CMK (cell line): Measurements from ENCODE around the gene DCAF4.
A peak's percentile ranks its signal among the peaks of the same experiment; 100 is the strongest.

Experiments used
- DNase-seq: peaks from one replicate; pipeline ENCODE4 v3.0.0-alpha.2; 2010; ENCODE audit warnings: low read depth

DCAF4 gene, protein sequence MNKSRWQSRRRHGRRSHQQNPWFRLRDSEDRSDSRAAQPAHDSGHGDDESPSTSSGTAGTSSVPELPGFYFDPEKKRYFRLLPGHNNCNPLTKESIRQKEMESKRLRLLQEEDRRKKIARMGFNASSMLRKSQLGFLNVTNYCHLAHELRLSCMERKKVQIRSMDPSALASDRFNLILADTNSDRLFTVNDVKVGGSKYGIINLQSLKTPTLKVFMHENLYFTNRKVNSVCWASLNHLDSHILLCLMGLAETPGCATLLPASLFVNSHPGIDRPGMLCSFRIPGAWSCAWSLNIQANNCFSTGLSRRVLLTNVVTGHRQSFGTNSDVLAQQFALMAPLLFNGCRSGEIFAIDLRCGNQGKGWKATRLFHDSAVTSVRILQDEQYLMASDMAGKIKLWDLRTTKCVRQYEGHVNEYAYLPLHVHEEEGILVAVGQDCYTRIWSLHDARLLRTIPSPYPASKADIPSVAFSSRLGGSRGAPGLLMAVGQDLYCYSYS

DNA sequence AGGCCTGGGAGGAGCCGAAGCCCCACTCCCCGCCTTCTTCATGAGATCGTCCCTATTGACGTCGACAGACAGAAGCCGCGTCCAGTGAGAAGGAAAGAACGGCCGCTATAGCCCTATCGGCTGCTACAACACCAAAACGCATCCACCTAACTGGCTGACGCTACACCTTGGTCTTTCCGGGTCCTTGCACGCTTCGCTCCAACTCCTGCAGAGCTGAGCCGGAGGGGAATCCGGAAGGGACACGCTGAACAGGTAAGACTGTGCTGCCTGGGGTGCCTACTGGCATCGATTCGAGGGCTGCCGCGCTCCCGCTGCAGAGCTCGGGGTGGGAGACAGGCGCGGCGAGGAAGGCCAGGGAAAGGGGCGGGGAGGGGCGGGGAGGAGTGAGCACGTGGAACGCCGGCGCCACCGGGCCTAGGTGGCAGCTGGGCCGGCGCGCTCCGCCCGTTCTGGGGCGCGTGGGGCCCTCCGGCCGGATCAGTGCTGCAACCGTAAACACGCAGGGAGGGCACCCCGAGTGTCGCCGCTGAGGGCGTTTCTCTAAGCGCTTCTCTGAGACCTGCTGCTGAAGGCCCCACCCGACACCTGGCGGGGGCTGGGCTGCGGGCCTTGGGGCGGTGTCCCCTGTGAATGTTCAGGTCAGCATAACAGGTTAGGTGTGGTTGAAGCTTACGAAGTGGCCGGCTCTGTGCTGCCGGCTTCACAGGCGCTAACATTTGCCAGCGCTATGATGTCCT, at the start of gene DCAF4:
DCAF4 (plus strand) TSS at position 173 of the 737 bp plus-strand sequence. CDS start 11,515 bp downstream, outside the sequence.
- DNase-seq = peak; percentile 91

DNA sequence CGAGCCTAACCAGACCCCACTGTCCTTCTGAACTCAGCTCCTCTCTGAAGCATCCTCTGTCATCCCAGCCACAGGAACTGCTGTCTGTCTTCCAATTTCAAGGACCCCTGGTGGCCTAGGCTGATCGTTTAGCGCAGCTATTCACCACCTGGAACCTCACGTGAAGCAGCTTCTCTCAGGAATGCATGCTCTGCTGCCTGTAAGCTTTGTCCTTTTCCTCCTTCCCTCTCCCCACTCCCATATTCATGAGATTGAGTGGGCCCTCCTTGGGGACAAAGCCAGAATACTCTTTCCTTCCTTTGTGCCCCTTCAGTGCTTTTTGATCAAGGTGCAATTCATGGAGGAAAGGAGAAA, 49.6 kb upstream of the DCAF4 start:
- DNase-seq = no peak

DNA sequence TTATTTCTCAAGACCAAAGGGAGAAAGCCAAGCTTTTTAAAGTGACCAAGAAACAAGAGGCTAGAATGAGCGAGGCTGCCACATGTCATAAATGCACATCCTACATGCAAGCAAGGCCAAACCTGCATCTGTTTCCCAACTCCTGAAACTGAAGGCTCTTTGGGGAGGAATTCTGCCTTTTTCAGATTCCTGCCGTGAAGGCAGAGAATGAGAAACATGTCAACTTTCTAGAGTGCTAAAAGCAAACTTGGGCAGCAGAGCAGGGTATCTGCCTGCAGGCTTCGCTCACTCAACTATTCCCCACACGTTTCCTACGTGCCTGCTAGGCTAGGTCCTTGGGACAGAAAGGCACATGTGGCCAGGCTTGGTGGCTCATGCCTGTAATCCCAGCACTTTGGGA, 47.5 kb upstream of the DCAF4 start:
- no peak for DNase-seq

DNA sequence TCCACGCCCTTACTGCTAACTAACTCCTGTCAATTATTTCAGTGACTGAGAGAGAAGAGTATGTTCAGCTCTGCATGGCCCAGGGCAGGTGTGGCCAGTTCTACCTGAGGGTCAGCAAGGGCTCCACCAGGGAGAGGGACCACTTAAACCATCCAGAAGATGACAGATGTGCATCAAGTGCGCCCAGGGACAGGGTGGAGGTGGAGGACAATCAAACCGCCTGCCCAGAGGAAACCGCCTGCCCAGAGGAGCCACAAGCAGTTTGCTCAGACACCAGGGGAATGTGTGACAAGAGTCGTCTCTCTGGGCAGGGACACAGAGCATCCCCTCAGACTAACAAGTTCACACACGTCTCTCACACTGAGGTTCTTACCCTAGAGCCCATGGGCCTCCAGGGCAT, 46.8 kb upstream of the DCAF4 start:
- no peak for DNase-seq

DNA sequence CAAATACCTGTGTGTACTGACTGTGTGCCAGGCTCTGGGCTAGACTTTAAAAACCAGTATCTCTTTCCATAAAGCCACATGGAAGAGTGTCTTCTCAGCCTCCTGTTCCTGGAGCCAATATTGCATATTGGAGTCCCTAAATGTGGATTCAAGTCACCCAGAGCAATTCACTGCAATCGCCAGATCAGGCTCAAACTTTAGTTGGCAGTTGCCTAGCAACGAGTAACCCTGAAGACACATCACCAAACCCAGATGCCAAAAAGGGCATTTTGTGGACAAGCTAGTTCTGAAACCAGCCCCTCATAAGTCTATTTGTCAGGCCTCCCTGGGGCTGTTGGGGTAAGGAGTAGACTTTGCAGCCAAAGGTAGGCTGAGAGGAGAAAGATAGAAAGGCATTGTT, 46.1 kb upstream of the DCAF4 start:
- no peak for DNase-seq

DNA sequence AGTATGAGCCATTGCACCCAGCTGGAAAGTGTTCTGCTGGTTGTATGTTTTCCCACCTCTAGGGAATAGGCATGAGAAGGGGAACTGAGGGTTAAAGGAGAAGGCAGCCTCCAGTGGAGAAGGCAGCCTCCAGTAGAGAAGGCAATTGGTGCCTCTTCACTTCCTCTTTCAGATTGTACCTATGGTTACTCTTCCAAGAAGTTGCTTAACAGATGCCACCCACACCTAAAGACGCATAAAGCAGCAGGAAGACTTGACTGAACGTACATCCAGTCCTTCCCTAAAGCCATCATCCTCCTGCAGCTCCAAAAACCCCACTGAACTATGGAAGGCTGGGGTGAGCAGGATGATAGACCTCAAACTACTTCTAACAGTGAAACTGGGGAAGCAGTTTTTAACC, 45.4 kb upstream of the DCAF4 start:
- no peak for DNase-seq

DNA sequence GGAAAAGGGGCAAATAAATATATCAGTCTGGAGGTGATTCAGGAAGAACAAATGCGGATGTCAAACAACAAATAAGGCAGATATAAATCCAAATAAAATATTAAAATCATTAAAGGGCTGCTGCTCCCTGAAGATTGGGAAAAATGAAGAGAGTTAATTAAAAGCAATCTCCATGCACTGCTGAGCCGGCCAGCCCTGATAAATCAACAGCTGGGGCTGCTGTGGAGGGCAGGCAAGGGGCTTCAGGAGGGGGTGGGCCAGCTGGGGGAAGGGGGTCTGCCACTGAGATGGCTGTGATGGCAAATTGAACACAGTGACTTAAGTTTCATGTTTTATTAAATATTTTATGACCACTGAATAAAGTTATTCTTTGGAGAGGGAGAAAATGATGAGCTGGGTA, 44.7 kb upstream of the DCAF4 start:
- DNase-seq = no peak

DNA sequence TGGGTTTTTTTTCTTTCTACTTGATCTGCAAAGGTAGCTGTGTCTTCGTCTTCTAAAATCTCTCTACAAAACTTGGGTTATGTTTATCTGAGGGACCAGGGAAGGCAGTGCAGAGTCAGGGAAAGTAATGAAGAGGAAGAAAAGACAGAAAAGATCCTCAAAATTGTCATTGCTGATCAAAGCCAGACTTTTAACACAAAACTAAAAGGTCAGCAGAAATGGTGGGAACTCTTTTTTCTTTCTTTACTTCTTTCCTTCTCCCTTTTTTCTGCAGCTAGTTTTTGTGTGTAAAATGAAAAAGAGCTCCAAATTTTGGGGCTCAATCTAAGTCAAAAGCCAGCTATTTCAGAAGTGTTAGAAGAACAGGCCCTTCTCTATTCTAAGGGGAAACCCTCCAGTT, 44.2 kb upstream of the DCAF4 start:
- DNase-seq = no peak

DNA sequence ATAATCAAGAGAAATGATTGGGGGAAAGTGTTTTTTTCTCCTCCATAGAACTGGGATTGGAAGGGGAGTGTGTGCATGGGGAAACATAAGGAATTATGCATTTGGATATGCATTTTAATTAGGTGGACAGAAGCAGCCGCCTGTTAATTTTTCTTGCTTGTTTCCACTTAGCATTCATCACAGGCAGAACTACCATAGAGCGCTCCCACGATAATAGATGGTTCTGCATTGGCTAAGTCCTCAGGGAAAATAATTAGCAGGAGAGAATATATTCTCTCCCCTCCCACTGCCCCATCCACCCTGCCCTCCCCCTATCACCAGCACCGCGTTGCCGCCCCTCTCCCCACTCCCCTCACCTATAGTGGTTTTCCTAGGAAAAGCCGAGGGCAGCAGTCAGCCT, 43.8 kb upstream of the DCAF4 start:
- DNase-seq = no peak

DNA sequence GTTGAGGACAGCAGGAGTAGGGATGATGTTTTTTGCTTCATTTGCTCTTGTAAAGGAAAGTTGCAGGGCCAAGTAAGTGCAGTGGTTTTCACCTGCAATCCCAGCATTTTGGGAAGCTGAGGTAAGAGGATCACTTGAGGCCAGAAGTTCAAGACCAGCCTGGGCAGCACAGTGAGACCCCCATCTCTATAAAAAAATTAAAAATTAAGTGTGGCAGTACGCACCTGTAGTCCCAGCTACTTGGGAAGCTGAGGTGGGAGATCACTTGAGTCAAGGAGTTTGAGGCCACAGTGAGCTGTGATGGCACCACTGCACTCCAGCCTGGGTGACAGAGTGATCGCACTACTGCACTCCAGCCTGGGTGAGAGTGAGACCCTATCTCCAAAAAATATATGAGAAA, 43.2 kb upstream of the DCAF4 start:
- no peak for DNase-seq

DNA sequence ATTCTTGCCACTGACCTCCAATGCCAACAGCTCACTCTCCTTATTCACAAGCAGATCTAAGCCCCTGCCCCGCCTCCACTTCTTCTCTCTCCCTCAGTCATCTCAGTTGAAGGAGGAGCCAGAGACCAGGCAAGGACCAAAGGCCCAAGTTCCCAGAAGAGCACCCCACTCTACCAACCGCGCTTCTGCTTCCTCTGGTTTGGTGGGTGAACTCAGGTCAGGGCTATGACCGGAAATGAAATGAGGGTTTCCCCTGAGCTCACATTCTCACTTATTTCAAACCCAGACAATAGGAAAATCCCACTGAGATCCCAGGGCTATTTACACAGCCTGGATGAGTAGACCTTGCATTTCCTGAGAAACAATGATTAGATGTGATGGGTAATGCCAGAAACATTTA, 42.3 kb upstream of the DCAF4 start:
- DNase-seq = no peak

DNA sequence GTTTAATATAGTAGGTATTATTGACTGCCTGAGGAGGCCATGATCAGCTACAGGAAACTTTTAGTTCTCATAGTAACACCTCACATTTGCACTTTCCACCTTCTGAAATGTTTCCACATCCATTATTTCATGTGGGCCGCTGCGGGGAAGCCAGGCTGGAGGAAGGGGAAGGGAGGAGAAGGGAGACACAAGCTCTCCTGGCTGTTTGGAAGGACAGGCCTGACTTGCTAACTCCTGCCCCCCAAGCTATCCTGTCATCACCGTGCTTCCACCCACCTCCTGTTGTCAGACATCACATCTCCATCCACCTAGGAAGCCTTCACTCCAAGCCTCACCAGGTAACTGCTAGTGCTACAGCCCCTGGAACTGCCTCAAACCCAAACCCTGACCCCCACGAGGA, 41.9 kb upstream of the DCAF4 start:
- DNase-seq = no peak

DNA sequence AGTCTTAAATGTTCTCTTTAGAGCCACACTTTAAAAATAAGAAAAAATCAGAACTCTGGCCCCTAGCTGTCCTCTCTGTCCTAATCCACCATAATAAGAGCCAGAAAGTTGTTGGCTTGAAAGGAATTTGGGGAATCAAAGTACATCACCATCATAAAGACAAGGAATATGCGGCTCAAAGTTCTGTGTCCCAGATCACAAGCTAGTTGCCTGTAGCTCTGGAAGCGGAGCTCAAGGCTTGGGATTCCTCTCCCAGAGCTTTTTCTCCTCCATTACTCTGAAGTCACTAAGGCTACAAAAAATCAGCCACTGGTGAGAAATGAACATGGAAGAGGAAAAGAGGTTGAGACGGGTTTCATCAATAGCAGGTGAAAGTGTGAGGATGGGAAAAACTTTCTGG, 38.8 kb upstream of the DCAF4 start:
- no peak for DNase-seq

DNA sequence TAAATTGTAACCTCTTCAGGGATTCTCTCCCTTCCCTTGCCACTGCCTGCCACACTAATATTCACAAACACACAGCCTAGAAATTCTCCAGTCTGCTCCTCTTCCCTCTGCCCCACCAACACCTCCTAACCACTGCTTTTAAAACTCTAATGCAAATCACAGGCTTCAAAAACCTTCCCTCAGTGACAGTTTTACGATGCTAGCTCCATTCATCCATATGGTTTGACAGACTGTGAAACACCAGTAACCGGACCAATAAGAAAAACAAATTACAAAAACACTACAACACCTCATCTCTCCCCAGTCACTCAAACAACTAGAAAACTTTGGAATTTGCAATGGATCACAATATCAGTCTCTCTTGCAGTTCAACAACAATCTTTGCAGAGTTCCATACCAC, 38.1 kb upstream of the DCAF4 start:
- no peak for DNase-seq

DNA sequence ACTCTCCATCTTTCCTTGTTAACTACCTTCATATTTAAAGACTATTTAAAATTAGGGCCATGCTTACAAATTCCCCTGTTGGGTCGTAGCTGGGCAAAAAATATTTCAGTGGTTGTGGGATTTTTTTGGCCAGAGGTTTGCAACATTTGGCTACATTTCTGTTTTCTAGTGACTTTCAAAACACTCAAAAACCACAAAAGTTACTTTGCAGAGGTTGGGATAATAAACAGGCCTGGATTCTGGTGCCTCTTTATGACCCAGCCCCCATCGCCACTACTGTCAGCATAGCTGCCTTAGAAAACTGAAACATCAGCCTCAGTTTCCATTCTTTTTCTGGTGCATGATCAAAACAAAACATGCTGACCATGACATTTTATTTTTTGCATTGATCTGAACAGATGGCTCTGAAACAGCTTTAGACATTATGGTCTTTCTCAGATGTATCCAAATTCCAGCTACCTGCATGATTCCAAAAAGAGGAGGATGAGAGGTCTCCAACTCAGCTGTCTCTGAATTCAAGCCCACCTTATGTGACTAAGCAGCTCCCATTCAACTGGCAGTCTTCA, 37.5 kb upstream of the DCAF4 start:
- no peak for DNase-seq

DNA sequence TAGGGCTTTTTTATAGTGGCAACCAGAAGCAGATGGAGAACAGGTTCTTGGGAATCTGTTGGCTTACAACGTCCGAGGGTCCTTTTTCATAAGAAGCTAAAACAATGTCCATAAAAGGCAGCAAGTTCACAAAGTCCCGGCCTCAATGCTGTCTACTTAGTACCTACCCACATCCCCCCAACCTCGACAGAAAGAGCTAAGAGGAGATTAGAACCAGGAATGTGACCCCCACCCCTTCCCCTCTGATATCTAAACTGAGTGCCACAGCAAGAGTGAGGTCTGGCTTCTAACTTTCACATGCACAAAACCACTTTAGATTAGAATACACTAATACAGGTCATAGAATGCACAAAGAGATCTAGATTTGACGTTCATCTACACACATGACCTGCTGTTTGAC, 36.9 kb upstream of the DCAF4 start:
- DNase-seq = no peak

DNA sequence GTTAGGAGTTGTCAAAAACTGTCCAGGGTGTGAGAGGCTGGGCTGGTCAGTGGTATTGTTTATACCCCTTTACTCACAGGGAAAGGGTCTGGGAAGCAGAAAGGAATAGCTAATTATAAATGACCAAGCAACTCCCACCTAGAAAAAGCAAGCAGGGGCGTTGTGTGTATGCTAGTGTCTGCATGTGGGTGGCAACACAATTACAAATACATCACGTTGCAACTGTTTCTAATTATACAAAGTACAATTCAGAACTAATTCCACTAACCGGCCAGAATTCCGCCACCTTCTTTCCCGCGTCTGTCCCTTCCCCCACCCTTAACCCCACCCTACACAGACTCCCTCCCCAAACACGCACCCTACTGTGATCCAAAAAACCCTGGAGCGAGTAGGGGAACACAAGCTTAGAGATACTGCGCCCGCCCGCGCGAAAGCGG, 34.6 kb upstream of the DCAF4 start:
- no peak for DNase-seq

DNA sequence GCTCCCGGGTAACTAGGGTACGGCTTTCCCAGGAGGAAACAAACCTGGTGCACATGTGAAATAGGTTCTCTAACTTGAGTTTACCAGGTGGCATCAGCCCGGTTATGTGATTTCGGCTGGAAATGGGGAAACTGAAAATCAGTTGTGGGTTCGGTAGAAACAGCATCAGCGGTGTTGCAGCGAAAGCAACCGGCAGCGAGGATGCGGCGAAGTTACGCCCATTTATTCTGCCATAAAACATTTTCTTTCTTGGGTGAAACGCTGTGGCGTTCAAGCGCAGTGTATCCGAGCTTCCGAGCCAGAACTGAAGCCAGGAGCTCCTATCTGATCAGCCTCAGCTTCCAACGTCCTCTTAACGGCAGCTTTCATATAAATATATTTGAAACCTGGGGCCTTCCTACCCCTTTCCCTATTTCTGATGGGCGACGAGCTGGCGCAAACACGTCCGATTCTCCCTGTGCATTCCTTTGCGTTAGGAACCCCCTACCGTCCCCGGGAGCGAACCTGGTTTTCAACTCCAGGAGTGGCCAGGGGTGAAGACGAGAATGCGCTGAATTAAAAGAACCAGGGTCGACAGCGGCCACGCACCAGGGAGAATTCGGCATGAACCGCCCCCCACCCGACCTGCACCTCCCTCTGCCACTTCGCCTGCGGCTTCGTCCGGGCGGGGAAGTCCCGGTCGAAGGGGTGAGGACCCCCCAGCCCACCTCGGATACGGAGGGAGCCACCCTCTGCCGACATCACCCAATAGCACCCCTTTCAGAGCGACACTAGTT, 34.0 kb upstream of the DCAF4 start:
- DNase-seq = no peak

DNA sequence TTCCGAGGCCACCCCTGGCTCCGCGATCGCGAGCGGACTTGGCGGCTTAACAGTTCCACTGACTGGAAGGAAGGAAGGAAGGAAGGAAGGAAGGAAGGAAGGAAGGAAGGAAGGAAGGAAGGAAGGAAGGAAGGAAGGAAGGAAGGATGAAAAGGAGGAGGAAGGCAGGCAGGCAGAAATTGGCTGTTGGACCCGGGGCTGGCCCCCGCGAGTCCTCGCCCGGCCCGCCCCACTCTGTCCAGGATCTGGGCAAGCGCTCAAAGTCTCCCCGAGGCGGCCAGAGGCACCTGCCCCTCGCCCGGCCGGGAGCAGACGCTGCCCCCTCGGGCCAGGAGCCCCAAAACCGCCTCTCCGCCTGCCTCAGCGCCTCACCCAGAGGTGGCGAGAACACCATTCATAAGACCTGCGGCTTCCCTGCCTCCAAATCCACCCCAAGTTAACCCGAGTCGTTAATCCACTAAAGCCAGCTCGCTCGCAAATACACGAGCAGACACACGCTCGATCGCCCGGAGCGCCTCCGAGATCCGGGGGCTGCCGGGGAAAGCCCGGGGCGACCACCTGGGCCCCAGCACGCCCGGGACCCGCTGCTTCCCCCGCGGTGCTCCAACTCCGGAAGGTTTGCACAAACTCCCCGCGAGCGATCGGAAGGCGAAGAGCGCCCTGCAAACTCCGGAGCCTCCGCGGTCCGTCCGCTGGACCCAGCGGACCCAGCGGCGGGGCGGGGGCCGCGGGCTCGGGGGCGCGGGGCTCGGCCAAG, 33.2 kb upstream of the DCAF4 start:
- DNase-seq = no peak

DNA sequence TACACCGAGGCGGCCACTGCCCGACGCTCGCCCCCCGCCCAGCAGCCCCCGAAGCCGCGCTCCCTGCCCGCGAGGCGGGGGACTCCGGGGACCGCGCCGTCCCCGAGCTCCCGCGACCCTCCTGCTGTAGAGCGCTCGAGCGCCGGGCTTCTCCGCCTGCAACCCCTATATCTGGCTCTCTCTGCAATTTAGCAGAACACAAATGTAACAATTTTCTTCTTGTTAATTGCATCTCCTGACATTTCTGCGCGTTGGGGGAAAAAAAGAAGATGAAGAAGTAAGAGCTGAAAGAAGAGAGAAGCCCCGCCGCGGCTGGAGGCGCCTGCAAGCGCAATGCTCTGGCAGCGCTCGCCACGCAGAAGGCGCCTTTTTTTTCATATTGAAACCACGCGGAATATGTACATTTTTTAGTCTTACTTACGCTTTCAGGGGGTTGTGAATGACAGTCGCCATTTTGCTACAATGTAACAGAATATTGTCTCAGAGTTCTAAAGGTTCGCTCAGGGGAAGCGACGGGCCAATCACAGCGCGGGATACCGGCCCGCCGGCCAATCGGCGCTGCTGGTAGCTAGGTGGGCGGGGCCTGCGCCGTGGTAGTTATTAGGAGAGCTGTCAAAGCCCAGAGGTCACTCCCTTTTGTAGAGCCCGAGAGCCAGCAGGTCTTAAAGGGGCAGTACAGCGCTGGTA, 32.5 kb upstream of the DCAF4 start, which contains the start of gene DPF3:
DPF3 (minus strand) TSS at position 466 of the 687 bp plus-strand sequence; CDS start at position 453, 13 bp downstream.
- peak; percentile 80 for DNase-seq

DNA sequence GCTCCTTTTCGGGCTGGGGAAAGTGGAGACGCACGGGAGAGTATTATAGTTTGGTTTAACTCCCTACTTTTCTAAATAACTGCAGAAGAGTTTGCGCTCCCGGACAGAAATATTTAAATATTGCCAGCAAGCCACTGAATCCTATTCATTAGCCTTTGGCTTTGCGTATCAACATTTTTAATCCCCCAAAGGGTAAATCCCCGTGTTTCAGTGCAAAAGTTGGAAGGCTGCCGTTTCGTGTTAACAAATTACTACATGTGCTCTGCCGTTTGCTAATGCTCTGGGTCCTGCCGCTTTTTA, 32.0 kb upstream of the DCAF4 start:
- DNase-seq = no peak
